ENCODE data around the gene SLC26A8. TPM values are rescaled to one million over a fixed set of nuclear protein-coding genes. Genes with fewer than 3 reads are reported as not detected.

SLC26A8 gene
- total RNA-seq, 1 experiment from 2014 or later = 0.09 TPM

- no peak overlapping the region for H3K4me3 Mint-ChIP-seq
- H4K20me1 ChIP-seq (ENCODE audit: control insufficient read depth, insufficient read depth, insufficient read length) = no peaks in the 10 kb centered on the region
These were observed 47.3 kb upstream of the SLC26A8 start for GRCh38 chr6:36071714-36072113.

More at GRCh38 chr6:36071714-36072113, 47.3 kb upstream of the SLC26A8 start:
- Mint-ChIP-seq H3K27ac (no peak overlapping the region), H3K27me3 (ENCODE audit: low read depth) (no peaks in the 10 kb centered on the region), H3K4me1 (no peaks in the 10 kb centered on the region), H3K9me3 (no peaks in the 10 kb centered on the region), H3K36me3 (ENCODE audit: insufficient read depth in 1 of 3, low read depth in 3 of 3) (peaks cover 0 to 13% (median 0%) of the 10 kb centered on the region in 3 experiments; a peak in 2 of 7 replicates)
- TF ChIP-seq CTCF (conservative IDR thresholded peaks at IDR 0.05) = no peak
- Histone ChIP-seq H3T11ph (ENCODE audit: low read length) (no peak overlapping the region), H3K9me3 (ENCODE audit: control insufficient read depth, low read depth, low read length) (no peaks in the 10 kb centered on the region), H2BK5ac (ENCODE audit: insufficient read length, low read length) (no peak overlapping the region), H3K79me1 (ENCODE audit: insufficient read depth, low read depth, low read length, poor library complexity, severe bottlenecking) (no peaks in the 10 kb centered on the region), H2BK120ac (ENCODE audit: low read depth, low read length, poor library complexity, severe bottlenecking) (no peak overlapping the region), H3K14ac (ENCODE audit: insufficient read depth, low read length) (no peak overlapping the region), H3K56ac (ENCODE audit: insufficient read length, low read depth, low read length) (no peak overlapping the region), H3K23me2 (ENCODE audit: insufficient read length, low read depth, low read length, poor library complexity, severe bottlenecking) (no peaks in the 10 kb centered on the region), H3K4me2 (ENCODE audit: insufficient read depth, insufficient read length, low read length) (no peak overlapping the region), H3K18ac (ENCODE audit: insufficient read length, low read depth, low read length) (no peak overlapping the region), H2BK20ac (ENCODE audit: low read depth, low read length, poor library complexity, severe bottlenecking) (no peak overlapping the region), H2BK12ac (ENCODE audit: insufficient read length, low read depth, low read length) (no peak overlapping the region), H3K4ac (ENCODE audit: low read depth, low read length) (no peak overlapping the region), H3K23ac (ENCODE audit: insufficient read length, low read depth, low read length) (no peak overlapping the region), H4K8ac (replicated peaks; ENCODE audit: insufficient read length, low read depth, low read length) (no peak overlapping the region), H2AK5ac (ENCODE audit: insufficient read length, low read length) (no peak overlapping the region), H2BK15ac (ENCODE audit: low read depth, low read length) (no peak overlapping the region), H3K9ac (ENCODE audit: extremely low read depth, insufficient read length, low read length) (no peak overlapping the region), H2AFZ (ENCODE audit: low read length) (no peak overlapping the region), H3K27ac (ENCODE audit: insufficient read length, low read depth, low read length) (no peak overlapping the region), H3K79me2 (ENCODE audit: insufficient read depth, low read length) (no peaks in the 10 kb centered on the region), H3K27me3 (ENCODE audit: insufficient read depth, low read length) (no peaks in the 10 kb centered on the region), H4K5ac (ENCODE audit: insufficient read length, low read depth, low read length) (no peak overlapping the region), H3K4me1 (ENCODE audit: insufficient read depth, low read length) (no peaks in the 10 kb centered on the region), H4K91ac (ENCODE audit: insufficient read length, low read depth, low read length) (no peak overlapping the region)
- no CpG with 5 or more reads among the region's 1 CpG for WGBS (ENCODE audit: extremely low coverage, insufficient read length, low lambda C conversion rate)
- no peak for DNase-seq
